CD14-positive monocyte (primary cell): ENCODE measurements around the gene C4B. TPM values are rescaled to one million over a fixed set of nuclear protein-coding genes. Genes with fewer than 3 reads are reported as not detected.

Experiments
- DNase-seq, 3 donors: peaks; one replicate each; pipeline ENCODE4 v3.0.0-alpha.2; 2011 to 2022
- H2AFZ ChIP-seq: 2 replicates; pipeline ENCODE4 v1.6.0; 2012; ENCODE audit warnings: mild to moderate bottlenecking, low read depth, low read length, inconsistent platforms; ENCODE audit not compliant: insufficient read depth, poor library complexity, severe bottlenecking
- H3K27ac ChIP-seq, 2 donors: 1 replicate in 1 of 2; 2 replicates in 1 of 2; pipeline ENCODE4 v1.5.1; 2012 to 2013; ENCODE audit warnings: low read length in 2 of 2, control low read depth in 1 of 2, inconsistent platforms in 1 of 2, low read depth in 1 of 2, mild to moderate bottlenecking in 1 of 2
- H3K27me3 ChIP-seq, 2 donors: one replicate each; pipeline versions ENCODE4 v1.6.0 to v1.6.1; 2011 to 2013; ENCODE audit warnings: low read length in 2 of 2; ENCODE audit not compliant: control insufficient read depth in 2 of 2, insufficient read depth in 2 of 2
- H3K36me3 ChIP-seq, 2 donors: replicated peaks in 1 of 2; 1 replicate in 1 of 2; 2 replicates in 1 of 2; pipeline versions ENCODE4 v1.5.1 to v1.6.1; 2012 to 2013; ENCODE audit warnings: low read length in 2 of 2, control low read depth in 1 of 2, inconsistent platforms in 1 of 2, mild to moderate bottlenecking in 1 of 2; ENCODE audit not compliant: insufficient read depth in 2 of 2, control insufficient read depth in 1 of 2
- H3K4me1 ChIP-seq, 2 donors: 1 replicate in 1 of 2; 2 replicates in 1 of 2; pipeline versions ENCODE4 v1.5.1 to v1.6.1; 2012 to 2013; ENCODE audit warnings: low read length in 2 of 2, control low read depth in 1 of 2, inconsistent platforms in 1 of 2, mild to moderate bottlenecking in 1 of 2, moderate library complexity in 1 of 2; ENCODE audit not compliant: insufficient read depth in 2 of 2, control insufficient read depth in 1 of 2
- H3K4me2 ChIP-seq: replicated peaks from 2 replicates; pipeline ENCODE3; 2012; ENCODE audit warnings: low read length, moderate library complexity, mild to moderate bottlenecking; ENCODE audit not compliant: poor library complexity, severe bottlenecking; ENCODE audit errors: extremely low read depth
- H3K4me3 ChIP-seq, 3 experiments: fragments of 200-600 bp in 1 of 3; sonication (generic) in 1 of 3; replicated peaks in 1 of 3; 1 replicate in 2 of 3; 2 replicates in 1 of 3; pipeline ENCODE4 v1.5.1; 2011 to 2013; ENCODE audit warnings: low read length in 3 of 3, mild to moderate bottlenecking in 3 of 3, control low read depth in 2 of 3, low read depth in 2 of 3, inconsistent platforms in 1 of 3, moderate library complexity in 1 of 3
- H3K79me2 ChIP-seq: 2 replicates; pipeline ENCODE4 v1.6.0; 2012; ENCODE audit warnings: mild to moderate bottlenecking, control low read depth, inconsistent platforms, low read length, moderate library complexity; ENCODE audit not compliant: insufficient read depth
- H3K9ac ChIP-seq: 2 replicates; pipeline ENCODE4 v1.6.0; 2017; ENCODE audit warnings: low read length, mild to moderate bottlenecking; ENCODE audit not compliant: insufficient read depth, poor library complexity, severe bottlenecking
- H3K9me3 ChIP-seq, 2 donors: replicated peaks in 1 of 2; 1 replicate in 1 of 2; 2 replicates in 1 of 2; pipeline versions ENCODE4 v1.5.1 to v1.6.1; 2012 to 2013; ENCODE audit warnings: low read length in 2 of 2, control low read depth in 1 of 2; ENCODE audit not compliant: control insufficient read depth in 1 of 2, insufficient read depth in 1 of 2
- H4K20me1 ChIP-seq: 2 replicates; pipeline ENCODE4 v1.6.0; 2012; ENCODE audit warnings: mild to moderate bottlenecking, low read length, control low read depth, moderate library complexity; ENCODE audit not compliant: insufficient read depth
- H3K27ac Mint-ChIP-seq, 7 donors: one replicate each; pipeline ENCODE4 v1.8.0; 2020; ENCODE audit warnings: mild to moderate bottlenecking in 7 of 7, mixed read lengths in 7 of 7, moderate library complexity in 6 of 7, inconsistent platforms in 2 of 7
- H3K27me3 Mint-ChIP-seq, 3 donors: one replicate each; pipeline ENCODE4 v1.8.0; 2021 to 2022; ENCODE audit warnings: low read depth in 3 of 3, mild to moderate bottlenecking in 3 of 3, mixed read lengths in 3 of 3, moderate library complexity in 3 of 3, inconsistent platforms in 1 of 3
- H3K36me3 Mint-ChIP-seq, 2 donors: one replicate each; pipeline ENCODE4 v1.8.0; 2020; ENCODE audit warnings: mixed read lengths in 2 of 2, inconsistent platforms in 1 of 2, mild to moderate bottlenecking in 1 of 2
- H3K4me1 Mint-ChIP-seq: one replicate; pipeline ENCODE4 v1.8.0; 2020; ENCODE audit warnings: mild to moderate bottlenecking, mixed read lengths
- H3K4me3 Mint-ChIP-seq, 2 donors: one replicate each; pipeline ENCODE4 v1.8.0; 2020; ENCODE audit warnings: mild to moderate bottlenecking in 2 of 2, mixed read lengths in 2 of 2, moderate library complexity in 1 of 2
- H3K9me3 Mint-ChIP-seq, 7 donors: one replicate each; pipeline ENCODE4 v1.8.0; 2020 to 2022; ENCODE audit warnings: mixed read lengths in 7 of 7, mild to moderate bottlenecking in 6 of 7, moderate library complexity in 6 of 7, inconsistent platforms in 2 of 7
- WGBS: methylation state at CpG from one replicate; pipeline ENCODE4 v1.1.5; 2013; ENCODE audit warnings: missing lambda C conversion rate; ENCODE audit not compliant: insufficient coverage; 5-methylcytosine and 5-hydroxymethylcytosine counted together
- intact Hi-C, 2 donors: fragments of 100-400 bp; cut with micrococcal nuclease; formaldehyde crosslinking; loops; one replicate each; pipeline versions ENCODE4 v1.15.0 to v1.15.1; 2023
- polyA plus RNA-seq, 3 donors: library from polyadenylated mRNA; depleted of rRNA in 1 of 3; unstranded in 2 of 3; stranded (reverse) in 1 of 3; fragments of 300-500 nt in 2 of 3; fragments of >200 nt in 1 of 3; fragmentation: Illumina TruSeq in 2 of 3; gene quantifications; 1 replicate in 2 of 3; 2 replicates in 1 of 3; pipeline ENCODE4 v1.2.3, GENCODE V29; 2012 to 2021
- TF ChIP-seq, protein P1 (sequence below): fragments of 200-600 bp; IDR thresholded peaks from one replicate; pipeline ENCODE4 v1.8.0; 2022; ENCODE audit warnings: antibody characterized with exemption, mild to moderate bottlenecking

The C4B gene
- polyA plus RNA-seq, 3 donors: 0.18 to 11.6 TPM; not detected in 1

DNA sequence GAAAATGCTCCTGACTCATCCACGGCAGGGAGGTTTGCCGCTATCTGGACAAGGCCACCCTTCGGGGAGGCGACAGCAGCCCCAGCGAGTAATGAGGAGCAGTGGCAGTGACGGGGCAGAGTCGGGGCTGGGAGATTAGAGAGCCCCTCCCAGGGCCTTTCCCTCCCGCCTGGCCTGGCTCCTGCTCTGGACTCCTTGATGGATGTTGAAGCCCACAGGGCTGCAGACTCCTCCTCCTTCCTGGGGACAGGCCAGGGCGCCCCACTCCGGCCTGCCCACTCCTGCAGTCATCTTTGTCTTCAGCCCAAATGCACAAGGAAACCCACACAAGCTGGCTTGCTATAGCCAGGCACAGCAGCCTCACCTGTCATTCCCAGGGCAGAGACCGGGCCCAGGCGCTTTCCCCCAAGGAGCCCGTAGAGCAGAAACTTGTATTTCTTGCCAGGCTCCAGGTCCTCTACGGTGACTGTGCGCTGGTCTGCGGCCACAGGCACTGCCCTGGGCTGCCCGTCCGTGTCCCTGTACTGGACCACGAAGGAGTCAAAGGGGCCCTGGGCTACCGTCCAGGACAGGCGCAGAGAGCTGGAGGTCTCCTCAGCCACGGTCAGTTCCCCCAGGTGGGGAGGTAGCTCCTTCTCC is 31.3 kb downstream of the C4B start:
- TF ChIP-seq, protein P1, sequence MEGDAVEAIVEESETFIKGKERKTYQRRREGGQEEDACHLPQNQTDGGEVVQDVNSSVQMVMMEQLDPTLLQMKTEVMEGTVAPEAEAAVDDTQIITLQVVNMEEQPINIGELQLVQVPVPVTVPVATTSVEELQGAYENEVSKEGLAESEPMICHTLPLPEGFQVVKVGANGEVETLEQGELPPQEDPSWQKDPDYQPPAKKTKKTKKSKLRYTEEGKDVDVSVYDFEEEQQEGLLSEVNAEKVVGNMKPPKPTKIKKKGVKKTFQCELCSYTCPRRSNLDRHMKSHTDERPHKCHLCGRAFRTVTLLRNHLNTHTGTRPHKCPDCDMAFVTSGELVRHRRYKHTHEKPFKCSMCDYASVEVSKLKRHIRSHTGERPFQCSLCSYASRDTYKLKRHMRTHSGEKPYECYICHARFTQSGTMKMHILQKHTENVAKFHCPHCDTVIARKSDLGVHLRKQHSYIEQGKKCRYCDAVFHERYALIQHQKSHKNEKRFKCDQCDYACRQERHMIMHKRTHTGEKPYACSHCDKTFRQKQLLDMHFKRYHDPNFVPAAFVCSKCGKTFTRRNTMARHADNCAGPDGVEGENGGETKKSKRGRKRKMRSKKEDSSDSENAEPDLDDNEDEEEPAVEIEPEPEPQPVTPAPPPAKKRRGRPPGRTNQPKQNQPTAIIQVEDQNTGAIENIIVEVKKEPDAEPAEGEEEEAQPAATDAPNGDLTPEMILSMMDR: no peak
- WGBS: 93% methylated on average over 14 of the region's 22 CpGs
- intact Hi-C loops: no loop called here
- Mint-ChIP-seq H3K4me1 (peaks cover 4% of the 10 kb centered on the region), H3K36me3 (no peaks in the 10 kb centered on the region), H3K4me3 (no peak overlapping the region), H3K27ac (peak overlapping the region in 1 of 7 donors; percentile 8), H3K27me3 (peaks cover 0 to 3% (median 1%) of the 10 kb centered on the region in 3 donors), H3K9me3 (no peaks in the 10 kb centered on the region)
- Histone ChIP-seq H3K27me3 (no peaks in the 10 kb centered on the region), H3K4me1 (no peaks in the 10 kb centered on the region), H3K36me3 (no peaks in the 10 kb centered on the region), H3K4me3 (no peak overlapping the region), H3K9ac (no peak overlapping the region), H3K27ac (no peak overlapping the region), H2AFZ (no peak overlapping the region), H3K79me2 (no peaks in the 10 kb centered on the region), H3K4me2 (no peak overlapping the region), H4K20me1 (no peaks in the 10 kb centered on the region), H3K9me3 (no peaks in the 10 kb centered on the region)
- DNase-seq: no peak

DNA sequence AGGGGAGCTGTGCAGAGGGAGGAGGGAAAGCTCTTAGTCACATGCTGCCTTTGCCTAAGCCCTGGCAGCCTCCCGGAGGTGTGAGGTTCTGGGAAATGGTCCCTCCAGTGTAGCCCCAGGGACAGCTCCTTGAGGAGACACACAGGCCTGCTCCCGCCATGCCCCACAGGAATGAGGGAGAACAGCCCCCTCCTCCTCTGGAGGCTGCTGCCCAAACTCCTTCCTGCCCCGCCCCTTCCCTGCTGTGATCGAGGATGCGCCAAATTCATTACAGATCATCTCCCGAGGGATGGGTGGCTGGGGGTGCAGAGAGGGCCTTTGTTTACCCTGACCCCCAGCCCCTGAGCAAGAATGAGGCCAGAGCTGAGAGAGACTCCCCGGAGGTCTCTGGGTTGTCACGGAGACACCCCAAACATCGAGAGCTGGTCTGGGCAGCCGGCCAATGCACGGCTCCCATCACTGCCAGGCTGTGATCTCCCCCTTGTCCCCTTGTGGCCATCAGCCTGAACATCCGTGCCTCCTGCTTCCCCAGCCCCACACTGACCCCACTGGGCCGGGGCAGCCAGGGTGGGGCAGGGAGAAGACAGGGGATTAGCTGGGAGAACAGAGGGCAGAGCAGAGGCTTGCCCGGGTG is 32.0 kb downstream of the C4B start:
- H3K4me3 ChIP-seq: no peak overlapping the region
- H3K27me3 ChIP-seq: no peaks in the 10 kb centered on the region
- H2AFZ ChIP-seq: no peak overlapping the region
- Mint-ChIP-seq H3K27me3 (peaks cover 0 to 3% (median 1%) of the 10 kb centered on the region in 3 donors), H3K9me3 (no peaks in the 10 kb centered on the region), H3K4me1 (peaks cover 4% of the 10 kb centered on the region), H3K4me3 (no peak overlapping the region), H3K27ac (no peak overlapping the region), H3K36me3 (no peaks in the 10 kb centered on the region)
- WGBS: 85% methylated on average over 5 of the region's 14 CpGs
- no peaks in the 10 kb centered on the region for H4K20me1 ChIP-seq
- DNase-seq: no peak
- no peaks in the 10 kb centered on the region for H3K9me3 ChIP-seq
- no peaks in the 10 kb centered on the region for H3K4me1 ChIP-seq
- no peak overlapping the region for H3K4me2 ChIP-seq
- TF ChIP-seq, protein P1: no peak
- intact Hi-C loops: no loop called here
- H3K9ac ChIP-seq: no peak overlapping the region
- H3K27ac ChIP-seq: no peak overlapping the region
- H3K79me2 ChIP-seq: no peaks in the 10 kb centered on the region
- H3K36me3 ChIP-seq: no peaks in the 10 kb centered on the region
